ENCODE data around the gene ZFP64. TPM values are rescaled to one million over a fixed set of nuclear protein-coding genes. Genes with fewer than 3 reads are reported as not detected.
A peak's percentile ranks its signal among the peaks of the same experiment; 100 is the strongest.
"Not testable (repeated sequence)": the region's sequence is repeated elsewhere in the genome, so short reads cannot be mapped to it uniquely, and the experiment has no call there.

The ZFP64 gene
- total RNA-seq, 5 donors from 2014 or later (not counting 1 experiment from before 2014, with no cell fraction given) = 8.1 to 12.1 (median 11.7) TPM

DNA sequence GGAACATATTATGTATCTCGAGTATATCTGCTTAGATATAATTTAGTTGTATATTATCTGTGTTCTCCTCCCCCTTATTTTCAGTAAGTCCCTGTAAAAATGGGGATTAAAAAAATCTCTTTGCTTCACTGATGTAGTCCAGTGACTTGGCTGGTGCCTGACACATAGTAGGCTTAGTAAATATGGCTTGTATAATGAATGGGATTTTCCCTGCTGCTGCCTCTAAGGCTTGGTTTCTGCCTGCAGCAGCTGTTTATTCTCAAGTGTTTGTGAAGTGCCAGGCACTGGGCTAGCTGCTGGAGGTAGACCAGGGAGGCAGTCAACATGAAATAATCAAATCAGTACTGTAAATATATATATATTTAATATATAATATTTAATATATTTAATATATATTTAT is 1.6 kb upstream of the ZFP64 start:
- H3K27me3 Mint-ChIP-seq = no peaks in the 10 kb centered on the region
- Histone ChIP-seq H3K27me3 (replicated peaks in 1 of 2; ENCODE audit: control insufficient read depth in 2 of 2, extremely low read depth in 1 of 2, insufficient read depth in 2 of 2, low read length in 1 of 2) (no peaks in the 10 kb centered on the region), H3K27ac (ENCODE audit: low read length) (no peak overlapping the region), H3K4me1 (ENCODE audit: control insufficient read depth in 1 of 2, extremely low read depth in 1 of 2, insufficient read depth in 2 of 2, low read length in 2 of 2) (peaks cover 4 to 15% of the 10 kb centered on the region in 2 experiments), H3K9me3 (no peaks in the 10 kb centered on the region), H3K36me3 (ENCODE audit: control insufficient read depth in 2 of 2, extremely low read depth in 1 of 2, insufficient read depth in 1 of 2, low read length in 1 of 2) (no peaks in the 10 kb centered on the region), H3K4me3 (ENCODE audit: control insufficient read depth in 1 of 2, extremely low read depth in 1 of 2, low read length in 1 of 2) (no peak overlapping the region)
- CTCF ChIA-PET = no interaction called here
- ATAC-seq (replicated peaks in 1 of 4) (no peak), DNase-seq (no peak)
- peaks cover 10 to 24% (median 18%) of the 10 kb centered on the region in 3 donors for H3K4me1 Mint-ChIP-seq
- H3K4me3 Mint-ChIP-seq = peak overlapping the region; percentile 84 to 92 (median 90)
- no peaks in the 10 kb centered on the region for H3K9me3 Mint-ChIP-seq
- WGBS (ENCODE audit: insufficient coverage) = no CpG with 5 or more reads among the region's 1 CpG
- POLR2A ChIA-PET = no interaction called here
- peak overlapping the region; percentile 92 to 95 for H3K27ac Mint-ChIP-seq
- H3K36me3 Mint-ChIP-seq = no peaks in the 10 kb centered on the region

DNA sequence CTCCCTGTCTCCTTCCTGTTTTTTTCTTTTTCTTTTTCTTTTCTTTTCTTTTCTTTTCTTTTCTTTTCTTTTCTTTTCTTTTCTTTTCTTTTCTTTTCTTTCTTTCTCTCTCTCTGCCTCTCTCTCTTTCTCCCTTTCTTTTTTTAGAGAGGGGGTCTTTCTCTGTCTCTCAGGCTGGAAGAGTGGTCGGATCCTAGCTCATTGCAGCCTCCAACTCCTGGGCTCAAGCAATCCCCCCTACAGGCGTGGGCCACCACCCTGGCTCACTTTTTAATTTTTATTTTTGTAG is 1.1 kb upstream of the ZFP64 start:
- Mint-ChIP-seq H3K4me1 (peaks cover 10 to 24% (median 18%) of the 10 kb centered on the region in 3 donors), H3K27ac (peak overlapping the region; percentile 92 to 95), H3K4me3 (peak overlapping the region; percentile 84 to 92 (median 90))
- peak overlapping the region; percentile 63 for H3K27ac ChIP-seq (ENCODE audit: low read length)
- WGBS (ENCODE audit: insufficient coverage) = no CpG with 5 or more reads among the region's 2 CpGs
- DNase-seq; H3K36me3 ChIP-seq (ENCODE audit: control insufficient read depth in 2 of 2, extremely low read depth in 1 of 2, insufficient read depth in 1 of 2, low read length in 1 of 2); H3K9me3 Mint-ChIP-seq; H3K36me3 Mint-ChIP-seq; CTCF ChIA-PET; H3K27me3 Mint-ChIP-seq; ATAC-seq (replicated peaks in 1 of 4); H3K9me3 ChIP-seq; H3K27me3 ChIP-seq (replicated peaks in 1 of 2; ENCODE audit: control insufficient read depth in 2 of 2, extremely low read depth in 1 of 2, insufficient read depth in 2 of 2, low read length in 1 of 2): not testable (repeated sequence)
- H3K4me3 ChIP-seq (ENCODE audit: control insufficient read depth in 1 of 2, extremely low read depth in 1 of 2, low read length in 1 of 2) = peak overlapping the region in 1 of 2 donors; percentile 96
- H3K4me1 ChIP-seq (ENCODE audit: control insufficient read depth in 1 of 2, extremely low read depth in 1 of 2, insufficient read depth in 2 of 2, low read length in 2 of 2) = peaks cover 4 to 15% of the 10 kb centered on the region in 2 experiments
- POLR2A ChIA-PET = interaction anchor here in 1 of 2 donors (0.5 kb wide), 1 partner anchor 1396 kb away, joined by 3 read pairs; no protein-coding TSS in a partner anchor

DNA sequence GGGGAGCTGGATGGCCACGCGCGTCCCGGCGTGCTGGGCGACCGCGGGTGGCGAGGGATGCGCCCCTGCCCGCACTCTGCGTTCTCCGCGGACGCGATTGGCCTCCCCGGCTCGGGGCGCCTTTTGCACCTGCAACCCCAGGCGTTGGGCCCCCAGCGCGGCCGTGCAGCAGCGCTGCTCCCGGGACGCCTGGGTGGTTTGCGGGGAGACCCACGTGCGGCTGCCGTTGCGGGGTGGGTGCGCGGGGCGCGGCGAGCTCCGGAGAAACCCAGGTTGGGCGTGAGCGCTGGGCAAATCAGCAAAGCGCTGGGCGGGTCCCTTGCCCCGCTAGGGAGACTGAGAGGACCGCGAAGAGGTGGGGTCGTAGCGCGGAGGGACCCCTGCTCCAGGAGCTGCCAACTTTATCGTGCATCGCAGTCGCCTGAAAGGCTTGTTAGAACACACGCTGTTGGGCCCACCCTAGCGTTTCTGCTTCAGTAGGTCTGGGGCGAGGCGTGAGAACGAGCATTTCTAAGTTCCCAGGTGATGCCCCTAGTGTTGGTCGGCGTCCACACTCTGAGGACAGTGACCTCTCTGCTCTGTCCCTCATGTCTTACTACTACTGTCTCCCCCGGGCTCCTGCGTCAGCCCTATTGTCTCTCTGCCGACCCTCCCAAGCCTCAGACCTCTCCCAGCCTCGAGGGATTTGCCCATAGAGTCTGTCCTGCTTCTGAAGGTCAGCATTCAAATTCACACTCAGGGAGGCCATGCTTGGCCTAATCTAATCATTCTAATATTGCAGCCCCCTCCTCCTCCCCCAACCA is 538 bp upstream of the ZFP64 start:
- H3K27ac Mint-ChIP-seq = peak overlapping the region; percentile 92 to 95
- Histone ChIP-seq H3K4me1 (ENCODE audit: control insufficient read depth in 1 of 2, extremely low read depth in 1 of 2, insufficient read depth in 2 of 2, low read length in 2 of 2) (peaks cover 4 to 15% of the 10 kb centered on the region in 2 experiments), H3K27me3 (replicated peaks in 1 of 2; ENCODE audit: control insufficient read depth in 2 of 2, extremely low read depth in 1 of 2, insufficient read depth in 2 of 2, low read length in 1 of 2) (no peaks in the 10 kb centered on the region), H3K4me3 (ENCODE audit: control insufficient read depth in 1 of 2, extremely low read depth in 1 of 2, low read length in 1 of 2) (peak overlapping the region; percentile 80 to 96), H3K9me3 (no peaks in the 10 kb centered on the region), H3K27ac (ENCODE audit: low read length) (peak overlapping the region; percentile 63), H3K36me3 (ENCODE audit: control insufficient read depth in 2 of 2, extremely low read depth in 1 of 2, insufficient read depth in 1 of 2, low read length in 1 of 2) (no peaks in the 10 kb centered on the region)
- H3K9me3 Mint-ChIP-seq = no peaks in the 10 kb centered on the region
- ATAC-seq (replicated peaks in 1 of 4) = peak; percentile 60 to 65 (median 63)
- peak in 27 of 35 experiments; percentile 23 to 71 (median 45) for DNase-seq
- peaks cover 10 to 24% (median 18%) of the 10 kb centered on the region in 3 donors for H3K4me1 Mint-ChIP-seq
- ChIA-PET CTCF (interaction anchor here in 1 of 2 donors (0.5 to 0.6 kb wide), 3 partner anchors 87 to 1089 kb away, joined by 3 read pairs; no protein-coding TSS in a partner anchor), POLR2A (interaction anchor here in 1 of 2 donors (0.5 kb wide), 1 partner anchor 1397 kb away, joined by 3 read pairs; no protein-coding TSS in a partner anchor)
- peaks cover 4% of the 10 kb centered on the region for H3K36me3 Mint-ChIP-seq
- H3K4me3 Mint-ChIP-seq = peak overlapping the region; percentile 84 to 92 (median 90)
- WGBS (ENCODE audit: insufficient coverage) = under 1% methylated on average over 61 of the region's 61 CpGs
- H3K27me3 Mint-ChIP-seq = no peaks in the 10 kb centered on the region

DNA sequence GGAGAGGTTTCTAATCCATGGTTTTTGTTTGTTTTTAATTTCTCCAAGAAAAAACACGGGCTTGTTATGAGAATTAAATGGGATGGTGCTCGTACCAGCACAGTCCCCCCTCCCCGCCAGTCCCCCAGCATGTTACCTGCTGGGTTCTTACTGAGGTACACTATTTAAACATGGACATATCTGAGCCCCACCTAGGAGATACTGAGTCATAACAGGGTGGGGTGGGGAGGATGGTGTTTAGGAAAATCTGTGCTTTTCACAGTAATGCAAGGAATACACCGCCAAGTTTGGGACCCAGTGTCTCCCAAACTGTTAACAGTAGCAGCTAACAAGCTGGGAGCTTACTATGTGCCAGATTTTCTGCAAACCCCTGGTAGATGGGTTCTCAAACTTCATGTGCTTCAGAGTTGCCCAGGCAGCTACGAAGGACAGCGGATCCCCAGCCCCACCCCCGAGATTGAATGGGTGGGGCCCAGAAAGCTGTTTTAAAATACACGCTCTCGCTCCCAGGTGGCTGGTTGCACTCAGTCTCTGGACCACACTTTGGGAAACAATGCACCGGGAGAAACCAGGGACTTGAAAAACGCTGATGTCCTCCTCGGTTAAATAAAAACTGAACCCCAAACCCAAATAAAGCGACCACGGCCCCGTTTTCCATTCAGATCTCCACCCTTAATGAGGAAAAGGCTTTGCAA is 995 bp downstream of the ZFP64 start:
- Histone ChIP-seq H3K27ac (ENCODE audit: low read length) (peak overlapping the region; percentile 74), H3K4me1 (ENCODE audit: control insufficient read depth in 1 of 2, extremely low read depth in 1 of 2, insufficient read depth in 2 of 2, low read length in 2 of 2) (peaks cover 4 to 15% of the 10 kb centered on the region in 2 experiments), H3K9me3 (no peaks in the 10 kb centered on the region), H3K36me3 (ENCODE audit: control insufficient read depth in 2 of 2, extremely low read depth in 1 of 2, insufficient read depth in 1 of 2, low read length in 1 of 2) (peaks cover 0 to 11% of the 10 kb centered on the region in 2 donors), H3K27me3 (replicated peaks in 1 of 2; ENCODE audit: control insufficient read depth in 2 of 2, extremely low read depth in 1 of 2, insufficient read depth in 2 of 2, low read length in 1 of 2) (no peaks in the 10 kb centered on the region), H3K4me3 (ENCODE audit: control insufficient read depth in 1 of 2, extremely low read depth in 1 of 2, low read length in 1 of 2) (peak overlapping the region; percentile 80 to 96)
- WGBS (ENCODE audit: insufficient coverage) = 7% methylated on average over 8 of the region's 15 CpGs
- Mint-ChIP-seq H3K27me3 (no peaks in the 10 kb centered on the region), H3K4me1 (peaks cover 10 to 24% (median 18%) of the 10 kb centered on the region in 3 donors), H3K9me3 (no peaks in the 10 kb centered on the region), H3K27ac (peak overlapping the region; percentile 90 to 94), H3K4me3 (peak overlapping the region; percentile 92 to 95 (median 93)), H3K36me3 (peaks cover 12% of the 10 kb centered on the region)
- CTCF ChIA-PET = interaction anchor here in 1 of 2 donors (0.6 kb wide), 2 partner anchors 41 to 62 kb away, joined by 3 to 5 read pairs; no protein-coding TSS in a partner anchor
- POLR2A ChIA-PET = no interaction called here
- ATAC-seq (replicated peaks in 1 of 4) (peak in 1 of 4 experiments; percentile 24), DNase-seq (peak in 22 of 35 experiments; percentile 1 to 41 (median 18))

DNA sequence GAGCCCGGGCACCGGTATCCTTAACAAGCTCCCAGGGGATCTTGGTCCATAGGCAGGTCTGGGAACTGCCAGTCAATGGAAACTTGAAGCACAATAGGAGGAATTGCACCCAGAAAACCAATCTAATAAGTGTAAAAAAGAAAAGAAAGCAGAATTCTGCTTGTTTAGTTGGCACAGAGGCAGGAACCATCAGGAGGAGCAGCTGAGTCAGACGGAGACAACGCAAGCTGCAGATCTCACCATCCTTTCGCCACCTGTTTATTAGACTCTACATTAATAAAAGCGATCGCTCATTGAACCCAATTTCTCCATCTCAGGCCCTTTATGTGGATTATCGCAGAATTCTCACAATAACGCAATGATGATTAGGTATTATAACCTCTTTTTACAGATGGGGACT is 9.8 kb downstream of the ZFP64 start:
- Histone ChIP-seq H3K27me3 (replicated peaks in 1 of 2; ENCODE audit: control insufficient read depth in 2 of 2, extremely low read depth in 1 of 2, insufficient read depth in 2 of 2, low read length in 1 of 2) (no peaks in the 10 kb centered on the region), H3K4me3 (ENCODE audit: control insufficient read depth in 1 of 2, extremely low read depth in 1 of 2, low read length in 1 of 2) (no peak overlapping the region), H3K9me3 (no peaks in the 10 kb centered on the region), H3K4me1 (ENCODE audit: control insufficient read depth in 1 of 2, extremely low read depth in 1 of 2, insufficient read depth in 2 of 2, low read length in 2 of 2) (no peaks in the 10 kb centered on the region), H3K36me3 (ENCODE audit: control insufficient read depth in 2 of 2, extremely low read depth in 1 of 2, insufficient read depth in 1 of 2, low read length in 1 of 2) (peaks cover 7 to 38% of the 10 kb centered on the region in 2 donors), H3K27ac (ENCODE audit: low read length) (no peak overlapping the region)
- Mint-ChIP-seq H3K4me3 (no peak overlapping the region), H3K36me3 (peaks cover 40% of the 10 kb centered on the region), H3K27ac (no peak overlapping the region), H3K27me3 (no peaks in the 10 kb centered on the region), H3K9me3 (no peaks in the 10 kb centered on the region), H3K4me1 (peaks cover 0 to 2% (median 0%) of the 10 kb centered on the region in 3 donors)
- ChIA-PET CTCF (no interaction called here), POLR2A (no interaction called here)
- WGBS (ENCODE audit: insufficient coverage) = no CpG with 5 or more reads among the region's 9 CpGs
- ATAC-seq (replicated peaks in 1 of 4) (no peak), DNase-seq (no peak)

DNA sequence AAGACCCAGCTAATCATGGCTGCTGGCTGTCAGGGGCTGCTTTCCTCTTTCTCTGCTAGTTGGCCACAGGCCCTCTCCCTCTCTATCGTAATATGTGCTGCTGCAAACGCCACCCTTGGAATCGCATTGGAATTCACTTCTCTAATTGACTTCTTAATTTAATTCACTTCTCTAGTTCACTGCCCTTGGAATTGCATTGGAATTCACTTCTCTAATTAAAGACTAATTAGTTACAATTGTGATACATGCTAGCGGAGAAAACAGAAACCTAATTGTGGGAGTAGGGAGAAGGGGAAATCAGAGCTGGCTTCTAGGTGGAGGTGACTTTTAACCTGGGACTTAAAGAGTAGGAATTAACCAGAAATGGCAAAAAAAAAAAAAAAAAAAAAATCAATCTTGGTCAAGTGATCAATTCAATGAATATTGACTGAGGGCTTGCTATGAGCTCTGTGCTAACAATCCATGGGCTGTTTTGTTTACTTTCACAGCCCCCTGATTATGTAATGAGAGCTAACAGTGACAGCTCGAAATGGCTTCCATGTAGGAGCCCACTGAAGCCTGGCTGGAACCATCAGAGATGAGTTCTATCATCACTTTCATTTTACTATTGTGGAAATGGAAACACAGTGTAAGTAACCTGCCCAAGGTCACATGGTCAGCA is 11.3 kb downstream of the ZFP64 start:
- H3K27ac Mint-ChIP-seq = no peak overlapping the region
- ATAC-seq (replicated peaks in 1 of 4) (no peak), DNase-seq (no peak)

More for the DNA sequence above, 11.3 kb downstream of the ZFP64 start:
- 95% methylated on average over 3 of the region's 5 CpGs for WGBS (ENCODE audit: insufficient coverage)
- POLR2A ChIA-PET = no interaction called here
- no peak overlapping the region for H3K27ac ChIP-seq (ENCODE audit: low read length)
- H3K4me3 ChIP-seq (ENCODE audit: control insufficient read depth in 1 of 2, extremely low read depth in 1 of 2, low read length in 1 of 2) = no peak overlapping the region
- no peaks in the 10 kb centered on the region for H3K27me3 ChIP-seq (replicated peaks in 1 of 2; ENCODE audit: control insufficient read depth in 2 of 2, extremely low read depth in 1 of 2, insufficient read depth in 2 of 2, low read length in 1 of 2)
- H3K36me3 ChIP-seq (ENCODE audit: control insufficient read depth in 2 of 2, extremely low read depth in 1 of 2, insufficient read depth in 1 of 2, low read length in 1 of 2) = peaks cover 7 to 27% of the 10 kb centered on the region in 2 donors
- H3K4me1 Mint-ChIP-seq = peaks cover 0 to 2% (median 0%) of the 10 kb centered on the region in 3 donors
- no peak overlapping the region for H3K4me3 Mint-ChIP-seq
- no peaks in the 10 kb centered on the region for H3K27me3 Mint-ChIP-seq
- H3K9me3 Mint-ChIP-seq = no peaks in the 10 kb centered on the region
- CTCF ChIA-PET = interaction anchor here in 1 of 2 donors (0.6 kb wide), 1 partner anchor 48 kb away, joined by 4 read pairs; no protein-coding TSS in a partner anchor
- no peaks in the 10 kb centered on the region for H3K4me1 ChIP-seq (ENCODE audit: control insufficient read depth in 1 of 2, extremely low read depth in 1 of 2, insufficient read depth in 2 of 2, low read length in 2 of 2)
- H3K9me3 ChIP-seq = no peaks in the 10 kb centered on the region
- H3K36me3 Mint-ChIP-seq = peaks cover 36% of the 10 kb centered on the region

Data from T-cell (primary cell).